Fibroblast of upper back skin (primary cell): ENCODE measurements around the gene SRPRA.
"Not testable (repeated sequence)": the region's sequence is repeated elsewhere in the genome, so short reads cannot be mapped to it uniquely, and the experiment has no call there.

Source experiments
- DNase-seq: peaks from one replicate; pipeline ENCODE4 v3.0.0-alpha.2; 2013

The SRPRA gene

GRCh38 chr11:126282736-126283591 is 14.3 kb upstream of the SRPRA start, which contains the start of gene TIRAP:
TIRAP (plus strand) TSS chr11:126283093; CDS start chr11:126290895, 7,802 bp downstream.
- DNase-seq, result peak; percentile 47

GRCh38 chr11:126282361-126282735 is 13.7 kb upstream of the SRPRA start:
- peak; percentile 34 for DNase-seq

GRCh38 chr11:126281666-126282175 is 13.0 kb upstream of the SRPRA start:
- DNase-seq, result no peak

- no peak for DNase-seq
These were observed 12.6 kb upstream of the SRPRA start for GRCh38 chr11:126281245-126281644.

GRCh38 chr11:126280595-126280994 is 11.9 kb upstream of the SRPRA start:
- no peak for DNase-seq

- DNase-seq, result no peak
These were observed 10.5 kb upstream of the SRPRA start for GRCh38 chr11:126279191-126279590.

GRCh38 chr11:126277780-126278179 is 9.1 kb upstream of the SRPRA start:
- DNase-seq, result no peak

GRCh38 chr11:126277322-126277721 is 8.6 kb upstream of the SRPRA start:
- no peak for DNase-seq

- no peak for DNase-seq
These were observed 361 bp downstream of the SRPRA start for GRCh38 chr11:126268361-126268707.

GRCh38 chr11:126267650-126268049 is 1.0 kb downstream of the SRPRA start:
- DNase-seq, result no peak

GRCh38 chr11:126265811-126266210 is 2.9 kb downstream of the SRPRA start:
- peak; percentile 6 for DNase-seq

- no peak for DNase-seq
These were observed 5.2 kb downstream of the SRPRA start for GRCh38 chr11:126263489-126263888.

GRCh38 chr11:126262216-126262615 is 6.5 kb downstream of the SRPRA start:
- no peak for DNase-seq

GRCh38 chr11:126257764-126258163 is 10.9 kb downstream of the SRPRA start:
- peak; percentile 50 for DNase-seq

GRCh38 chr11:126257144-126257543 is 11.6 kb downstream of the SRPRA start:
- no peak for DNase-seq

GRCh38 chr11:126256216-126256615 is 12.5 kb downstream of the SRPRA start:
- no peak for DNase-seq

GRCh38 chr11:126255507-126255906 is 13.2 kb downstream of the SRPRA start:
- not testable (repeated sequence) for DNase-seq

GRCh38 chr11:126254819-126255218 is 13.9 kb downstream of the SRPRA start:
- no peak for DNase-seq

- no peak for DNase-seq
These were observed 15.4 kb downstream of the SRPRA start for GRCh38 chr11:126253265-126253664.

GRCh38 chr11:126246636-126247035 is 22.1 kb downstream of the SRPRA start:
- no peak for DNase-seq

GRCh38 chr11:126233391-126233790 is 35.3 kb downstream of the SRPRA start:
- no peak for DNase-seq

GRCh38 chr11:126232683-126233082 is 36.0 kb downstream of the SRPRA start:
- no peak for DNase-seq

GRCh38 chr11:126231725-126232459 is 36.8 kb downstream of the SRPRA start:
- peak; percentile 10 for DNase-seq
